GM18909 (cell line): ENCODE results near the gene TUBB4B.

Experiments used
- ATAC-seq: cut with Tn5 transposase; IDR thresholded peaks from one replicate; pipeline ENCODE4 v1.9.1; 2021; ENCODE audit warnings: mild to moderate bottlenecking; ENCODE audit not compliant: unreplicated experiment, poor library complexity

Gene TUBB4B

DNA sequence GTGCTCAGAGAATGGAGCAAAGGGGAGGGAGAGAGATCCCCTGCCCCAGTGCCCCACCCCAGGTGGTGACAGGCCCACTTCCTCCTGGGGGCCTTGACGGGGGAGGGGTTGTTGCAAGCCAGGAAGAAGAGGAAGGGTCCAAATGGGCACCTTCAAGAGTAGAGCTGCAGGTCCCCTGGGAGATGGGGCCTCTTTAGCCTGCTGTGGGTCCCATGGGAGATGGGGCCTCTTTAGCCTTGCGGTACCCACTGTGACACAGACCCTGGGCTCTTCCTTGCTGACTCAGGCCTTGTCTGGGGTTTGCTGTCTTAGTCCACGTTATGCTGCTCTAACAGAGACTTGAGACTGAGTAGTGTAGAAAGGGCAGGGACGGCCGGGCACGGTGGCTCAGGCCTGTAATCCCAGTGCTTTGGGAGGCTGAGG, 26.9 kb downstream of the TUBB4B start:
- ATAC-seq: no peak

- ATAC-seq: no peak
Observed at GRCh38 chr9:137268538-137269201, 27.6 kb downstream of the TUBB4B start.

GRCh38 chr9:137269231-137269772, 28.2 kb downstream of the TUBB4B start:
- no peak for ATAC-seq

DNA sequence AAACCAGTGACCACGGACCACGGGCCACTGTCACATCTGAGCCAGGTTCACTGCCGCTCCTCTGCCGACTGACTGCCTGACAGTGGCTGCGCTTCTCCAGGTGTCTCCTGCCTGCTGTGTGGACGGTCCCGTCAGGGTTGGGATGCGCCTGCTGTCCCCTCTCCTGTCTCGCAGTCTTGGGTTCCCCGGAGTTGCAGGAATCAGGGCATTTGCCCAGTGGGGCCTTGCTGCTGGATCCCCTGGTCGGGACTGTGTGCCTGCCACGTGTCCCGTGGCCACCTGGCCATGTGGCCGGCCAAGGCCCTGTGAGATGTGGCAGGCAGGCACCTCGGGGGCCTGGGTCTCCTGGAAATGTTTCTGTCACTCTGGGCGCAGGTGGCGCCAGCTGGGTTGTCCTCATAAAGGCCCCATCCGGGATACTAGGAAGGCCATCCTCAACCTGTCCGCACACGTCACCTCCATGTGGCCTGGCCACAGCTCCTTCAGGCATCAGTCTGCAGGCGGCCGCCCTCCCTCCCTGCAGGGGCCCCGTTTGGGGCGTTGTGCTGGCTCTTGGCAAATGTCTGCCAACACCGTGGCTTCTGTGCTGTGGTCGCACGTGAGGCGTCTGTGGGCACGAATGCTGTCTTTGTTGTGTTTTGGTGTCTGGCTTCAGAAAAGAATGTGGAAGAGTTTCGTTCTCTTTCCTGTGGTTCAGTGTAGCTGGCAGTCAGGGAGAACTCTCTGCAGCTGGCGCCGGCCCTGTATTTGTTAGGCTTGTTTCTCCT, 30.0 kb downstream of the TUBB4B start:
- ATAC-seq: no peak

DNA sequence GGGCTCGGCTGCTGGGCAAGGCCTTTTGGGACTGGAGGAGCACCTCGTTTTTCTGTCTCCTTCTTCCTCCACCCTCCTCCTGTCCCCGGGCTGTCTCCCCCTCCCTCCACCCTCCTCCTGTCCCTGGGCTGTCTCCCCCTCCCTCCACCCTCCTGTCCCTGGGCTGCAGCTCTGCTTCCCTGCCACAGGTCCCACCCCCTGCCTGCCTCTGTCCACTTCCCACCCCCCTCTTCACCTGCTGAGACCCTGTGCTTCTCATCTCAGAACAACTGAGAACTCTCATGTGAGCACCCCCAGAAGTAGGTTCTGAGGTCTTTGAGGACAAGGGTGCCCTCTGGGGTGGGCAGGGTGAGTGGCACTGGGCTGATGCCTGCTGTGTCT, 30.6 kb downstream of the TUBB4B start:
- ATAC-seq: no peak

DNA sequence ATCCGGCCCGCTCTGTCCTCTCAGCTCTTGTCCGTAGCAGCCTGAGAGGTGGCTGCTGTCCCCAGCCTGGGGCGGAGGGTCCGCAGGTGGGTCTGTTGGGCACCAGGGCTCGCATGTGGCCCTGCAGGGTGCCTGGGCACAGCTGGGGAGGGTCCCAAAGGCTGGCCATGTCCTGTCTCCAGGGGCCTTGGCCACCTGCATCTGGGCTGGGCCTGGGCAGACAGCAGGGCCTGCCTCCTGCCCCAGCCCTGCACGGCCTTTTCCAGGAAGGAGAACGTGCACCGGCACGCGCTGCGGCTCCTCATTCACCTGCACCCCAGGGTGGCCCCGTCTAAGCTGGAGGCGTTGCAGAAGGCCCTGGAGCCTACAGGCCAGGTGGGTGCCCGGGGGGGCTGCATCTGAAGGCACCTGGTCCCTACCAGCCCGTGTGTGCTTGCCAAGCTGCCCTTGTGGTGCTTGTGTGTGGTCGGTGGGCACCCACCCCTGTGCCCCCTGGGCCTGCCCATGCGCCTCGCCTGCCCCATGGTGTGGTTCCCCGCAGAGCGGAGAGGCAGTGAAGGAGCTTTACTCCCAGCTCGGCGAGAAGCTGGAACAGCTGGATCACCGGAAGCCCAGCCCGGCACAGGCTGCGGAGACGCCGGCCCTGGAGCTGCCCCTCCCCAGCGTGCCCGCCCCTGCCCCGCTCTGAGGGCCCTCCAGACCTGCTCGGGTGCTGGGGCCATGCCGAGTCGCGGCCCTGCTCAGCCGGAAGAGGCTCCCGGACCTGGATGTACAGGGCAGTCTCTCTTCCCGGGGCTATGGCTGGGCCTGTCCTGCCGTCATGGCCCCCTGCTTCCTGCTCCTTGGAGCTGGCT, 31.4 kb downstream of the TUBB4B start:
- ATAC-seq: no peak

DNA sequence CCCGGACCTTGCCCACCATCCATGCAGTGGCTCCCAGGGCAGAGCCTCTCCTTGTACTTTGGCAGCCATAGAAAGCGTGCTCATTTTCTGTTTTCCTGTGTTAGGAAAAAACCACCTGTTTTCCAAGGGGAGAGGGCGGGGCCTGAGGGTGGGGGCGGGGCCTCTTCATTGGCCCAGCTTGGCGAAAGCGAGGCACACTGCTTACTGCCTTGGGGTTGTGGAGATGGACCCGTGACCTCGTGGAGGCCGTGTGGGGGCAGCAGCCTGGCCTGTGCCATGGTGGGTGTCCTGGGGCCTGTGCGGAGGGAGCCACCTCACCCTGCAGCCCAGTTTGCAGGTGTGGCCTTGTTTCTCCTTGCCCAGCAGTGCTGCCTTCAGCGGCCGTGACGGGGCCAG, 32.0 kb downstream of the TUBB4B start:
- ATAC-seq: no peak

DNA sequence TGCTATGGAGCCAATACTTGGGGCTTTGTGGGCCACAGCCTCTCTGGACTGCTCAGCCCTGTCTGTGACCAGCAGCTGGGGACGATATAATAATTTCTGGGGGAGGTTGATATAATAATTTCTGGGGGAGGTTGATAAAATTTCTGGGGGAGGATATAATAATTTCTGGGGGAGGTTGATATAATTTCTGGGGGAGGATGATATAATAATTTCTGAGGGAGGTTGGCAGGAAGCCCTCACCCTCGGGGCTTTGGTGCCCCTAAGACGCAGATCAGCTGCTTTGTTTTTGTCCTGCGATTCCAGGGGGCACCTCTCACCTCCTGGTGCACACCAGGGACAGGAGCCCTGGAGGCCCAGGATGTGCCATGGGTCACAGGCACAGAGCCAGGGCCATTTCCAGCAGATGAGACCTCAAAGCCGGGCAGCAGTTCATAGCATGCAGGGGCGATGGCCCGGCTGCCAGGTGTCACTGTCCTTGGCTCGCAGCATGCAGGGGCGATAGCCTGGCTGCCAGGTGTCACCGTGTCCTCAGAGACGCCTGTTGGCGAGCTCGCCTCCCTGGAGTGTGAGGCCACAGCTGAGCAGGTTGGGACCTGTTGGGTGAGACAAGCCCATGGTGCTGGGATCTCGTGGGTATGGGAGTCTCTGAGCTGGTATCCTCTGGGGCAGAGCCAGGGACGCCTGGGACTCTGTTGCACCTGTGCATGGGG, 32.7 kb downstream of the TUBB4B start:
- no peak for ATAC-seq

- no peak for ATAC-seq
Observed at GRCh38 chr9:137275203-137275587, 34.1 kb downstream of the TUBB4B start.

DNA sequence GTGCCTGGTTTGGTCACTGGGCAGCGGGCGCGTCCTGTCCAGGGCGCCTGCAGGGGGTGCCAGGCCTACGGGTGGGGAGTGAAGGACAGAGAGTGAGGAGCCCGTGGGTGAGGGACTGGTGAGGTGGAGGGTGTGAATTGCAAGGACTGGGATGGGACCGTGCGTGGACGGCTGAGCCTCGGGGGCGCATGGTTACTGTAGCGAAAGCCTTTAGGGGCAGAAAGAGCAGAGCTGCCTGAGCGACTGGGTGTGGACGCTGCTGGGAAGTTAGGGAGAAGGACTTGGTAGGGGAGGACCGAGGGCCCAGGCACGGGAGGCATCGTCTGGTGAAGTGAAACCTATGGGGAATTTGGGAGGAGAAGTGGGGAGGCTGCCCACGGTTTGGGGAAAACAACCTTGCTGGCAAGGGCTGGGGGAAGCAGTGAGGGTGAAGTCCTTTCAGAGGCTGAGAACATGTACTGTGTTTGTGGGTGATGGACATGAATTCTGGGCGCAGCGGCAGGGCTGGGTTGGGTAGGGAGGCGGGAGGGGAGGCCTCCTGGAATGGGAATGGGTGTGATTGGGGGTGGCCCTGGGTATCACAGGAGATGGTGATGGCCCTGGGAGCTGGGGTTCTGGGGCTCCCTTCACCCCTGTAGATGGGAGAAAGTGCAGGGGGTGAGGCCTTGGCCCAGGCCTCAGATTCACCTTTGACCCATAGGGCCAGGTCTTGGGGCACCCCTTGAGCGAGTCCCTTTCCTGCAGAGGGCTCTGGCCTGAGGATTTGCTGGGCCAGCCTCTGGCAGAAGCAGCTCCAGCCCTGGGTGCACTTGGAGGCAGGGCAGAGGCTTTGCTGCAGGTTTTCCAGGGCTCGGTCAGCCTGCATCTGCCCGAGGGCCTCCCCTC, 34.7 kb downstream of the TUBB4B start:
- no peak for ATAC-seq

GRCh38 chr9:137276473-137277328, 35.6 kb downstream of the TUBB4B start:
- no peak for ATAC-seq

GRCh38 chr9:137277329-137278041, 36.4 kb downstream of the TUBB4B start, which contains the start of gene TOR4A:
Gene TOR4A, plus strand, starts transcription at chr9:137277726. Its CDS starts 964 bp downstream, at chr9:137278690.
- peak; percentile 77 for ATAC-seq

GRCh38 chr9:137278061-137278701, 37.1 kb downstream of the TUBB4B start:
- peak; percentile 3 for ATAC-seq

- ATAC-seq: no peak
Observed at GRCh38 chr9:137278721-137279711, 37.9 kb downstream of the TUBB4B start.

DNA sequence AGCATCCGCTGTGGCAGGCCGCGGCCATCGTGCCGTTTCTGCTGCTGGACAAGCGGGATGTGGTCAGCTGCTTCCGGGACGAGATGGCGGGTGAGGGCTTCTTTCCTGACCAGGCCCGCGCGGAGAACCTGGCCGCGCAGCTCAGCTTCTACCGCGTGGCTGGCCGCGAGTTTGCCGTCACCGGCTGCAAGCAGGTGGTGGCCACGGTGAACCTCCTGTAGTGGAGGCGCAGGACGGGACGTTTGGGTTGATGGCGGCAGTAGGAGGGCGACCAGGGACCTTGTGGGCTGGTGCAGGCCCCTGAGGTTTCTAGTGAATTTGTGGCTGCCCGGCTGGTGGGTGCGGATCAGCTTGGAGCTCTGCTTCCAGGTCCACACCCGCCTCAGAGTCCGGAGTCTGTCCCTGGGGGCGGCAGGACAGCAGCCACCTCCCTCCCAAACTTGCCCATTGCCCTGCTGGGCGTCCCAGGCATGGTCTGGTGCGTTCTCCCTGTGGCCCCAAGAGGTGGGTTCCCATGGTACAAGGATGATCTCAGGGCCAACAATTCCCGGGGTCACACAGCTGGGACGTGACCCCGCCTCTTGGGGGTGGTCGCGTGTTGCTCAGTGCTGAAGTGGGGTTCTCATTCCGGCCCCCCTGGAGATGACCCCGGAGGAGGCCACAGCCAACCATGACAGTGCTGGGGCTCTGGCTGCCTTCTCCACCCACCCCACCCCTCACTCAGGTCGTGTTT, 38.8 kb downstream of the TUBB4B start:
- no peak for ATAC-seq
